ENCODE measurements around the gene CHMP2A.

DNA sequence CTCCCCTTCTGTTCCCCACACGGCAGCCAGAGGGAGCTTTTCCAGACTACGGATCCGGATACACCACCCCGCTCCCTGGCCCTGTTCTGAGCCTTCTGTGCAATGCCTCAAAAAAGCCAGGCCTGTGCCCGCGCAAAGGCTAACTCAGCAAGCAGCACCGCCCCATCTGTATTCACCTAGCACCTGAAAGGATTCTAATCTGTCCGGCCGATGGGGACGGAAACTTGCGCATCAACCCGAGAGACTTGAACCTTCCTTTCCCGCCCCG, 35.9 kb downstream of the CHMP2A start:
- TF ChIP-seq, protein P1, sequence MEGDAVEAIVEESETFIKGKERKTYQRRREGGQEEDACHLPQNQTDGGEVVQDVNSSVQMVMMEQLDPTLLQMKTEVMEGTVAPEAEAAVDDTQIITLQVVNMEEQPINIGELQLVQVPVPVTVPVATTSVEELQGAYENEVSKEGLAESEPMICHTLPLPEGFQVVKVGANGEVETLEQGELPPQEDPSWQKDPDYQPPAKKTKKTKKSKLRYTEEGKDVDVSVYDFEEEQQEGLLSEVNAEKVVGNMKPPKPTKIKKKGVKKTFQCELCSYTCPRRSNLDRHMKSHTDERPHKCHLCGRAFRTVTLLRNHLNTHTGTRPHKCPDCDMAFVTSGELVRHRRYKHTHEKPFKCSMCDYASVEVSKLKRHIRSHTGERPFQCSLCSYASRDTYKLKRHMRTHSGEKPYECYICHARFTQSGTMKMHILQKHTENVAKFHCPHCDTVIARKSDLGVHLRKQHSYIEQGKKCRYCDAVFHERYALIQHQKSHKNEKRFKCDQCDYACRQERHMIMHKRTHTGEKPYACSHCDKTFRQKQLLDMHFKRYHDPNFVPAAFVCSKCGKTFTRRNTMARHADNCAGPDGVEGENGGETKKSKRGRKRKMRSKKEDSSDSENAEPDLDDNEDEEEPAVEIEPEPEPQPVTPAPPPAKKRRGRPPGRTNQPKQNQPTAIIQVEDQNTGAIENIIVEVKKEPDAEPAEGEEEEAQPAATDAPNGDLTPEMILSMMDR (conservative IDR thresholded peaks at IDR 0.05; ENCODE audit: low read depth, low read length): peak; percentile 71
- TF ChIP-seq POLR2A (IDR thresholded peaks at IDR 0.05; ENCODE audit: low read depth, low read length): no peak
- TF ChIP-seq, protein P2, sequence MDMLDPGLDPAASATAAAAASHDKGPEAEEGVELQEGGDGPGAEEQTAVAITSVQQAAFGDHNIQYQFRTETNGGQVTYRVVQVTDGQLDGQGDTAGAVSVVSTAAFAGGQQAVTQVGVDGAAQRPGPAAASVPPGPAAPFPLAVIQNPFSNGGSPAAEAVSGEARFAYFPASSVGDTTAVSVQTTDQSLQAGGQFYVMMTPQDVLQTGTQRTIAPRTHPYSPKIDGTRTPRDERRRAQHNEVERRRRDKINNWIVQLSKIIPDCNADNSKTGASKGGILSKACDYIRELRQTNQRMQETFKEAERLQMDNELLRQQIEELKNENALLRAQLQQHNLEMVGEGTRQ (IDR thresholded peaks at IDR 0.05; ENCODE audit: low read depth, low read length): no peak
- peak; percentile 54 for TF ChIP-seq SMC3 (IDR thresholded peaks at IDR 0.05; ENCODE audit: low read depth, low read length)
- no peak for TF ChIP-seq MAFK (IDR thresholded peaks at IDR 0.05; ENCODE audit: low read depth, low read length)
- peak; percentile 48 for TF ChIP-seq RAD21 (IDR thresholded peaks at IDR 0.05; ENCODE audit: low read length)
- no peak for TF ChIP-seq CEBPB (IDR thresholded peaks at IDR 0.05; ENCODE audit: low read depth, low read length)
- no peak for TF ChIP-seq BHLHE40 (IDR thresholded peaks at IDR 0.05; ENCODE audit: low read depth, low read length)
- TF ChIP-seq RFX5 (IDR thresholded peaks at IDR 0.05; ENCODE audit: low read depth, low read length): no peak
- TF ChIP-seq MXI1 (IDR thresholded peaks at IDR 0.05; ENCODE audit: borderline replicate concordance, low read depth, low read length): no peak
- no peak for TF ChIP-seq RCOR1 (IDR thresholded peaks at IDR 0.05; ENCODE audit: insufficient replicate concordance, low read length)
